HG03439 (cell line): ENCODE data around the gene RAB33B.

ENCODE experiments used
- ATAC-seq: cut with Tn5 transposase; IDR thresholded peaks from one replicate; pipeline ENCODE4 v1.9.1; 2021; ENCODE audit warnings: mild to moderate bottlenecking, moderate library complexity; ENCODE audit not compliant: unreplicated experiment

Gene RAB33B

DNA sequence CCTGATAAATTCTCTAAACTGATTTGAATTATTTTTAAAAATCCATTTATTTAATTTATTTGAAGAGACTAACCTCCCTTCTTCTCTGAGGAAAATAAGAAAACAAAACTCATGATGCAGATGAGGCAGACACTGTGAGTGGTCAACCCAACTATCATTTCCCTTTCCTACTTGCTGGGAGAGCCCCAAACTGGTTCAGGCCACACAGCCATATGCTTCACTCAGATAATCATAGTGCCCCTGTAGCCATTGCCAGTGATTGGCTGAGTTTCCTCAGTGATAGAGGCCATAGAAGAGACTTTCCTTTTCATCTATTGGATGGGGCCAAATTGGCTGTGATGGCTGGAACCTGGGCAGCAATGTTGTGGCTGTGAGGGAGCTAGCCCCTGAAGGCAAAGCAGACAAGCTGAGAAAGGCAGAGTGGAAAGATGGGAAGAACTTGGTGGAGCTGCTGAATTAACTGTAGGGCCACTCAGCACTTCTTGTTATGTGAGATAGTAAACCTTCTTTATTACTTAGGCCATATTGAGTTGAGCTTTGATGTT, 49.8 kb downstream of the RAB33B start:
- ATAC-seq: no peak

GRCh38 chr4:139506774-139507173, 52.9 kb downstream of the RAB33B start:
- no peak for ATAC-seq

DNA sequence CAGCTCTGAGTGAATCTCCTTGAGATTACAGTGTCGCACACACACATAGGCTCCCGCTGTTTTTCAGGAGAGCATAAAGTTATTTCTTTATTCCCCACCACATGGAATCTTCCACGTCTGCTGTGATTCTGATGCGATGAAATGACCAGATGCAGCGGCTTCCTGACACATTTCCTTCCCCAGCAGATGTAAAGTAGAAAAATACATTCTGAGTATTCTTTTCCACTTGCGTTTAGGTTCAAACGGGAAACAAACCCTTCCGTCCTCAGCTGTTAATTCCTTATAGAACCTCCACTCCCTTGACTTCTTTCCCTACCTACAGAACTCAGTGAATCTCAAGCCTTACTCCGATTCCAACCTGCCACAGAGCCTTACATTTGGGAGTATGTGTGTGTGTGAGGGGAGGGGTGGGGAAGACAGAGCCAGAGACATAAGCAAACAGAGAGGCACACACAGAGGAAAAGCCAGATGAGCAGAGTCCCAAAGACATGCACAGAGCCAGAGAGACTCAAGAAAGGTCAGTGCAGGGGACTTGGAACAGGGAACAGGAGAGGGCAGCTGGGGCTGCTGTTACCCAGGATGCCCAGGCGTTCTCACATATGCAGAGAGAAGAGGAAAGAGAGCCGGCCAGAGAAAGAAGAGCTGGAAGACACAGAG, 54.8 kb downstream of the RAB33B start:
- ATAC-seq: no peak

DNA sequence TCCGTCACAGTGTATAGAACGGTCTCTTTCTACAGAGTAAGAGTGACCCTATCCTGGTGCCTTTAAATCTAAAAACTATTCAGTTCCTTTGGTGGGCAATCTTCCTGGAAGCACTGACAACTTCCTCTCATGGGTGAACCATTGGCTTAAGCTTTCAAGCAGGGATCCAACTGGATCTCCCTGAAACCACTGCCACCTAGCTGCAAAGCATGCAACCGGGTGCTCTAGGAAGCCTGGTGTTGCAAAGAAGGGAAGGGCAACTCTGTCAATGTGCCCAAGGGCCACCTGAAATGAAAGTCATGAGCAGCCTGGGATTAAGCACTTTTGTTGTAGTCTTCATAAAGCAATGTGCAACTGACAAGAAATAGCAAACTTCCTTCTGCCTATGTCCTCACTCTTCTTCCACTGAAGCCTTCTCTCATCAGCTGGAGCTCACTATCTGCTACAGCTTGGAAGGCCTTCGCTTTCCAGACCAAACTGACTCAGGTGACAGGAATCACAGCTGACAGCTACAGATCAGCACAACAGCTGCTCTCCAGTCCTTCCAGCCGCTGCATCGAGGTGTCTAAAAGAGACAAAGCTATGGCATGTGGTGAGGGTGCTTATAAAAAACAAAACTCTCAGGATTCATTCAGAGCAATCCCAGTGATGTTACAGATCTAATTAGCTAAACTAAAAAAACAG, 55.9 kb downstream of the RAB33B start:
- no peak for ATAC-seq

DNA sequence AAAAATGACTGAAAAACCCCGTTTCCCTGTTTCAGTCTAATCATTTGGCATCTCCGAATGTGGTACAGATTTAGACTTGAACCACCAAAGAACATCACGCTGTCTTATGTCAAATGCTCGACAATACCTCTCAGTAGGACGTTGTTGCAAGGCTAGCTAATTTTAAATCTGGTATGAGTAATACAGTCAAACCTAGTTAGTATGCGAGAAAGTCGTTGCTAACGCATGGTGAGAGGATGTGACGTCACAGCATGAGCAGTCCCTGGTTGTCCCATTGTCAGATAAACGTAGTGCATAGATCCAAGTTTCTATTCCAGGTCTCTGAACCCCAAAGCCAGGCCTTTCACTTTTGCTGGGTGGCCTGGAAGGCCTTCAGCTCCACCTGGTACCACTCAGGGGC, 57.4 kb downstream of the RAB33B start:
- no peak for ATAC-seq

DNA sequence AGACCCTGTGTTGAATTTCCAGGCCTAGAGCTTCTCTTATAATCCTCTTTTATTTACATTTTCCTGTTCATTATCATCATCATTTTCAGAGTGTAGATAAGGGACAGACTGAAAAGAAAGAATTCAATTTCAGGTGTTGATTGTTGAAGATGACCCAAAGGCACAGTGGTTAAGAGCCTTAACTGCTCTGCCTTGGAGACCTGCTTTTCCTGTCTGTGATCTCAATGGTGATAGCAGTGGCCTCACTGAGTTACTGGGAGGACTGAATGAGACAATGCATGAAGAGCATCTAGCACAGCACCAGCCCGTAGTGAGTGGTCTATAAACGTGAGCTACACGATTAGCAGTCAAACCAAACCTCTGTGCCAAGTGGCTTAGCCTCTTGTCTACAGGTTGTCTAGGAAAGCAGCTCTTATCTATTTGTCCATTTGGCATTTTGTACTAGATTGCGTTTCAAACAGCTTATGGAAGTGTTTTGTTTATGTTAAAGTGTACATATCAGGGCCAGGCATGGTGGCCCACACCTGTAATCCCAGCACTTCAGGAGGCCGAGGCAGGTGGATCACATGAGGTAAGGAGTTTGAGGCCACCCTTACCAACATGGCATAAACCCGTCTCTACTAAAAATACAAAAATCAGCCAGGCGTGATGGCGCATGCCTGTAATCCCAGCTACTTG, 60.6 kb downstream of the RAB33B start:
- ATAC-seq: no peak

DNA sequence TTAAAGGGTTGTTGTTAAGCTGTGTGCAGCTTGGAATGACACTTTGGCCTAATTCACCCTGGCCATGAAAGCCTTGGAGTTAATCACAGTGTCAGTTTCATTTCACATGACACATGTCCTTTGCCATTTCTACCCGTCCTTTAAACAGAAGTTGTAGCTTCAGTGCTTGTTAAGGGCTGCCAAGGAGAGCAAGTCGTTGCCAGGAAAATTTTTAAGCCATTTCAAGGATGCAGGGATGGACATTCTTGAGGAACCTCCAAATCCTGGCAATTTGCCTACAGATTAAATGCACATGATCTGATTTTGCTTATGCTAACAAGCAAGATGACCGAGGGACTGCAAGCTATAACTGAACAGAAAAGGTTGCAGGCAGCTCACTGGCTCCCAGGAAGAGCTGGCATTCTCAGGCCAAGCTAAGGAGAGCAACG, 61.6 kb downstream of the RAB33B start:
- ATAC-seq: no peak

- ATAC-seq: no peak
Measured at GRCh38 chr4:139521754-139522401, 68.0 kb downstream of the RAB33B start.

GRCh38 chr4:139522457-139522856, 68.5 kb downstream of the RAB33B start:
- no peak for ATAC-seq

DNA sequence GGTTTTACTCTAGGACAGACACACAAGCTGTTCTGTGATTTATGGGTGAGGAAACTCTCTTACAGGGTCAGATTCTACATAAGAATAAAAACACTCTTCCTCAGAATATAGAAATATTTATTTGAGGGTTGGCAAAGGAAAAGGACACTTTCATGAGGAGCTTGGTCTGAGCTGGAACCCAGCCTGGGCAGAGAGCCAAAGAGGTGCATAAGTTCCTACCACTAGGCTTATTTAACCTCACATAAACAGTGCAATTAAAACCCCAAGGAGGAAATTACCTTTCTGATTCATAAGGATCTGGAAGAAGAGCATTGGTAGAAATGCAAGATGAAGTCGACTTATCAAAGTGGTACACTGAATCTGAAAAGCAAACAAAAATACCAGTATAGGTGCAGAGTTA, 69.2 kb downstream of the RAB33B start:
- ATAC-seq: no peak

GRCh38 chr4:139524062-139524631, 70.2 kb downstream of the RAB33B start:
- ATAC-seq: no peak

- ATAC-seq: no peak
Measured at GRCh38 chr4:139525414-139525813, 71.5 kb downstream of the RAB33B start.
